Sigmoid colon (tissue), 3 donors: ENCODE results near the gene DONSON.

Experiments used
- POLR2A ChIP-seq, 2 donors: fragments of 450-650 bp; IDR thresholded peaks; one replicate each; pipeline ENCODE4 v1.6.1; 2016; ENCODE audit warnings: antibody characterized with exemption in 2 of 2, mild to moderate bottlenecking in 2 of 2, moderate library complexity in 2 of 2
- TF ChIP-seq, protein P1 (sequence below), 4 experiments: fragments of 450-650 bp in 3 of 4; fragments of 200-600 bp in 1 of 4; IDR thresholded peaks; one replicate each; pipeline ENCODE4 v1.5.1; 2016 to 2019; ENCODE audit warnings: antibody characterized with exemption in 4 of 4, mild to moderate bottlenecking in 3 of 4, moderate library complexity in 2 of 4

GRCh38 chr21:33569991-33570390 is 18.5 kb downstream of the DONSON start:
- no peak for TF ChIP-seq POLR2A (IDR thresholded peaks at IDR 0.05)
- TF ChIP-seq, protein P1, sequence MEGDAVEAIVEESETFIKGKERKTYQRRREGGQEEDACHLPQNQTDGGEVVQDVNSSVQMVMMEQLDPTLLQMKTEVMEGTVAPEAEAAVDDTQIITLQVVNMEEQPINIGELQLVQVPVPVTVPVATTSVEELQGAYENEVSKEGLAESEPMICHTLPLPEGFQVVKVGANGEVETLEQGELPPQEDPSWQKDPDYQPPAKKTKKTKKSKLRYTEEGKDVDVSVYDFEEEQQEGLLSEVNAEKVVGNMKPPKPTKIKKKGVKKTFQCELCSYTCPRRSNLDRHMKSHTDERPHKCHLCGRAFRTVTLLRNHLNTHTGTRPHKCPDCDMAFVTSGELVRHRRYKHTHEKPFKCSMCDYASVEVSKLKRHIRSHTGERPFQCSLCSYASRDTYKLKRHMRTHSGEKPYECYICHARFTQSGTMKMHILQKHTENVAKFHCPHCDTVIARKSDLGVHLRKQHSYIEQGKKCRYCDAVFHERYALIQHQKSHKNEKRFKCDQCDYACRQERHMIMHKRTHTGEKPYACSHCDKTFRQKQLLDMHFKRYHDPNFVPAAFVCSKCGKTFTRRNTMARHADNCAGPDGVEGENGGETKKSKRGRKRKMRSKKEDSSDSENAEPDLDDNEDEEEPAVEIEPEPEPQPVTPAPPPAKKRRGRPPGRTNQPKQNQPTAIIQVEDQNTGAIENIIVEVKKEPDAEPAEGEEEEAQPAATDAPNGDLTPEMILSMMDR (IDR thresholded peaks at IDR 0.05) = no peak
